Measurements from ENCODE around the gene CDK5RAP1. TPM values are rescaled to one million over a fixed set of nuclear protein-coding genes. Genes with fewer than 3 reads are reported as not detected.

The CDK5RAP1 gene
- total and polyA plus RNA-seq, 2 of the 8 experiments (the other 6 are each of a cell fraction or from before 2014, with no cell fraction given), result 37.8 to 46.6 TPM

GRCh38 chr20:33404281-33404680 is 3.0 kb upstream of the CDK5RAP1 start:
- no peak overlapping the region for H3K9ac ChIP-seq (replicated peaks in 1 of 4; ENCODE audit: extremely low read depth in 1 of 4, low read depth in 3 of 4, low read length in 3 of 4)
- 95% methylated on average over 2 of the region's 2 CpGs; no CpG with 5 or more reads in 1 of the 2 experiments for WGBS, 2 experiments (ENCODE audit: extremely low coverage in 1 of 2, insufficient coverage in 1 of 2, insufficient read length in 1 of 2, insufficient replicate concordance in 2 of 2, low coverage in 1 of 2, low lambda C conversion rate in 2 of 2, missing lambda C conversion rate in 1 of 2)
- peaks cover 5% of the 10 kb centered on the region; the same call in 1 of the 2 replicates for H3K23me2 ChIP-seq (ENCODE audit: low read depth, low read length)
- ChIA-PET CTCF (ENCODE audit: partially characterized antibody) (interaction anchor here (1.6 kb wide), 1 partner anchor 13 kb away, joined by 7 read pairs; no protein-coding TSS in a partner anchor), POLR2A (ENCODE audit: partially characterized antibody) (no interaction called here)
- no peak overlapping the region for H2BK5ac ChIP-seq (ENCODE audit: low read depth, low read length)
- no peak overlapping the region for H2AFZ ChIP-seq (ENCODE audit: low read length)
- H4K20me1 ChIP-seq (replicated peaks in 1 of 2; ENCODE audit: control insufficient read depth in 1 of 2, insufficient read depth in 2 of 2, low read length in 2 of 2), result peaks cover 2 to 6% of the 10 kb centered on the region in 2 experiments
- no peak overlapping the region for H2BK12ac ChIP-seq (ENCODE audit: low read depth, low read length)
- no peak overlapping the region for H3K27ac ChIP-seq (ENCODE audit: low read depth, low read length)
- no peak overlapping the region for H4K8ac ChIP-seq (ENCODE audit: extremely low read depth, insufficient read depth, low read length)
- peaks cover 0 to 6% (median 2%) of the 10 kb centered on the region in 4 experiments; a peak in 3 of 7 replicates for H3K4me1 ChIP-seq (replicated peaks in 1 of 4; ENCODE audit: control insufficient read depth in 3 of 4, insufficient read depth in 4 of 4, low read length in 3 of 4)
- FAIRE-seq (no peak), DNase-seq (ENCODE audit: low read depth in 1 of 2, low spot score in 2 of 2) (no peak)
- H3K9me3 ChIP-seq (ENCODE audit: insufficient read depth in 2 of 2, low read depth in 1 of 2, low read length in 1 of 2), result no peaks in the 10 kb centered on the region
- H4K5ac ChIP-seq (ENCODE audit: insufficient read length, low read depth, low read length), result no peak overlapping the region
- H3K79me1 ChIP-seq (ENCODE audit: low read depth, low read length), result peaks cover 8% of the 10 kb centered on the region
- no peak overlapping the region for H3K4me2 ChIP-seq (ENCODE audit: insufficient read depth in 1 of 2, low read depth in 2 of 2, low read length in 2 of 2)
- H2BK15ac ChIP-seq (ENCODE audit: low read length), result no peak overlapping the region
- H2BK120ac ChIP-seq (replicated peaks; ENCODE audit: low read depth, low read length), result no peak overlapping the region
- no peaks in the 10 kb centered on the region for H3K27me3 ChIP-seq (replicated peaks in 1 of 4; ENCODE audit: control insufficient read depth in 3 of 4, extremely low read depth in 1 of 4, insufficient read depth in 3 of 4, low read length in 3 of 4)
- H2AK5ac ChIP-seq (ENCODE audit: low read depth, low read length), result no peak overlapping the region
- no peak overlapping the region for H3K56ac ChIP-seq (replicated peaks; ENCODE audit: insufficient read length, low read depth, low read length)
- peaks cover 11 to 22% of the 10 kb centered on the region in 2 experiments for H3K79me2 ChIP-seq (ENCODE audit: control insufficient read depth in 1 of 2, insufficient read depth in 2 of 2, low read length in 2 of 2)
- H3K18ac ChIP-seq (ENCODE audit: extremely low read depth, low read length), result no peak overlapping the region
- no peak overlapping the region for H3K14ac ChIP-seq (ENCODE audit: insufficient read length)
- no peaks in the 10 kb centered on the region; a peak in 1 of 8 replicates for H3K36me3 ChIP-seq (ENCODE audit: control insufficient read depth in 2 of 4, insufficient read depth in 4 of 4, low read length in 3 of 4)
- no peak overlapping the region for H3K4me3 ChIP-seq (ENCODE audit: extremely low read depth in 1 of 4, insufficient read depth in 2 of 4, low read depth in 3 of 4, low read length in 4 of 4)
- H4K91ac ChIP-seq (replicated peaks; ENCODE audit: insufficient read length, low read length), result no peak overlapping the region
- no peak overlapping the region for H3K23ac ChIP-seq (ENCODE audit: insufficient read length)
- H3K4ac ChIP-seq (replicated peaks; ENCODE audit: insufficient read length, low read depth, low read length), result no peak overlapping the region
- H2BK20ac ChIP-seq (ENCODE audit: low read length), result no peak overlapping the region

All from H1 (cell line).